Gastrocnemius medialis (tissue), 4 donors: ENCODE results near the gene KIRREL3. TPM values are rescaled to one million over a fixed set of nuclear protein-coding genes. Genes with fewer than 3 reads are reported as not detected.

Experiments used
- ATAC-seq, 2 donors: fragments of 150-250 bp; one replicate each; pipeline ENCODE4 v1.9.1; 2016
- DNase-seq, 2 donors: peaks; one replicate each; pipeline ENCODE4 v3.0.0-alpha.2; 2019
- H3K27ac ChIP-seq, 4 donors: fragments of 200-600 bp; sonication (generic); 1 replicate in 1 of 4; 2 replicates in 3 of 4; pipeline ENCODE4 v1.5.1; 2016 to 2018; ENCODE audit warnings: mild to moderate bottlenecking in 2 of 4, moderate library complexity in 1 of 4
- H3K27me3 ChIP-seq, 3 donors: fragments of 200-600 bp; sonication (generic) in 2 of 3; 1 replicate in 1 of 3; 2 replicates in 2 of 3; pipeline versions ENCODE4 v1.5.1 to v1.6.0; 2016 to 2019; ENCODE audit warnings: mild to moderate bottlenecking in 1 of 3, moderate library complexity in 1 of 3
- H3K36me3 ChIP-seq, 2 donors: fragments of 200-600 bp; sonication (generic) in 1 of 2; one replicate each; pipeline ENCODE4 v1.5.1; 2017 to 2018
- H3K4me1 ChIP-seq, 2 donors: fragments of 200-600 bp; sonication (generic) in 1 of 2; one replicate each; pipeline ENCODE4 v1.5.1; 2016 to 2017; ENCODE audit warnings: mild to moderate bottlenecking in 2 of 2
- H3K4me3 ChIP-seq, 4 donors: fragments of 200-600 bp; sonication (generic) in 3 of 4; 1 replicate in 1 of 4; 2 replicates in 3 of 4; pipeline ENCODE4 v1.5.1; 2016 to 2019; ENCODE audit warnings: mild to moderate bottlenecking in 2 of 4
- H3K9me3 ChIP-seq, 3 donors: fragments of 200-600 bp; sonication (generic) in 2 of 3; 1 replicate in 1 of 3; 2 replicates in 2 of 3; pipeline ENCODE4 v1.5.1; 2016 to 2019
- POLR2A ChIP-seq, 2 donors: fragments of 450-650 bp; IDR thresholded peaks; one replicate each; pipeline ENCODE4 v1.6.1; 2017; ENCODE audit warnings: antibody characterized with exemption in 2 of 2, mild to moderate bottlenecking in 2 of 2, moderate library complexity in 2 of 2
- in situ Hi-C, 4 donors: fragments of 200-750 bp; cut with MboI; loops; one replicate each; pipeline versions ENCODE4 v1.15.0 to v1.8.0; 2017; ENCODE audit warnings: low sequenced_read_pairs in 4 of 4
- intact Hi-C: fragments of 100-400 bp; cut with DNase I; formaldehyde crosslinking; loops from one replicate; pipeline ENCODE4 v1.15.1; 2023; ENCODE audit warnings: low total_unique reads
- total RNA-seq, 4 donors: library from RNA; depleted of rRNA; stranded (reverse); fragments of >200 nt; gene quantifications; one replicate each; pipeline versions ENCODE4 v1.1.0 to v1.2.3, GENCODE V29; 2016
- TF ChIP-seq, protein P1 (sequence below), 5 experiments: fragments of 450-650 bp in 3 of 5; fragments of 200-600 bp in 2 of 5; sonication (generic) in 2 of 5; IDR thresholded peaks in 4 of 5; conservative IDR thresholded peaks in 1 of 5; 1 replicate in 4 of 5; 2 replicates in 1 of 5; pipeline ENCODE4 v1.5.1; 2016 to 2019; ENCODE audit warnings: antibody characterized with exemption in 5 of 5, mild to moderate bottlenecking in 3 of 5, moderate library complexity in 3 of 5

KIRREL3 gene
- total RNA-seq, 4 donors from 2014 or later: 0.10 TPM; not detected in 3

DNA sequence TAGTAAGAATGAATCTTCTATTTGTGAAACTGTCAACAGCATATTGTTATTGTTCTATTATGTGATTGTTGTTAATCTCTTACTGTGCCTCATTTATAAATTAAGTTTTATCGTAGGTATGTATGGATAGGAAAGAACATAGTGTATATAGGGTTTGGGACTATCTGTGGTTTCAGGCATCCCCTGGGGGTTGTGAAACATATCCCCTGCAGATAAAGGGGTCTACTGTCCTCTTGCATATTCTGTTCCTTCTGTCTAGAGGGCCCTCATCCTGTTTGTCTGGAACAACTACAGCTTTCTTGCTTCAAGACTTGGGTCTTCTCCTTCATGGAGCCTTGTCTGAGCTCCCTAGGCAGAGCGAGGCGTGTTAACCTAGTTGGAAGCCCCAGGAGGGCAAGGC, 159.6 kb downstream of the KIRREL3 start:
- intact Hi-C loops (no loop called here), in situ Hi-C loops (no loop called here)
- Histone ChIP-seq H3K27ac (no peak overlapping the region), H3K9me3 (no peaks in the 10 kb centered on the region), H3K27me3 (no peaks in the 10 kb centered on the region), H3K4me1 (no peaks in the 10 kb centered on the region), H3K36me3 (no peaks in the 10 kb centered on the region), H3K4me3 (no peak overlapping the region)
- no peak for TF ChIP-seq POLR2A (IDR thresholded peaks at IDR 0.05)
- TF ChIP-seq, protein P1, sequence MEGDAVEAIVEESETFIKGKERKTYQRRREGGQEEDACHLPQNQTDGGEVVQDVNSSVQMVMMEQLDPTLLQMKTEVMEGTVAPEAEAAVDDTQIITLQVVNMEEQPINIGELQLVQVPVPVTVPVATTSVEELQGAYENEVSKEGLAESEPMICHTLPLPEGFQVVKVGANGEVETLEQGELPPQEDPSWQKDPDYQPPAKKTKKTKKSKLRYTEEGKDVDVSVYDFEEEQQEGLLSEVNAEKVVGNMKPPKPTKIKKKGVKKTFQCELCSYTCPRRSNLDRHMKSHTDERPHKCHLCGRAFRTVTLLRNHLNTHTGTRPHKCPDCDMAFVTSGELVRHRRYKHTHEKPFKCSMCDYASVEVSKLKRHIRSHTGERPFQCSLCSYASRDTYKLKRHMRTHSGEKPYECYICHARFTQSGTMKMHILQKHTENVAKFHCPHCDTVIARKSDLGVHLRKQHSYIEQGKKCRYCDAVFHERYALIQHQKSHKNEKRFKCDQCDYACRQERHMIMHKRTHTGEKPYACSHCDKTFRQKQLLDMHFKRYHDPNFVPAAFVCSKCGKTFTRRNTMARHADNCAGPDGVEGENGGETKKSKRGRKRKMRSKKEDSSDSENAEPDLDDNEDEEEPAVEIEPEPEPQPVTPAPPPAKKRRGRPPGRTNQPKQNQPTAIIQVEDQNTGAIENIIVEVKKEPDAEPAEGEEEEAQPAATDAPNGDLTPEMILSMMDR (IDR thresholded peaks at IDR 0.05 in 4 of 5, conservative IDR thresholded peaks at IDR 0.05 in 1 of 5): no peak
- ATAC-seq (no peak), DNase-seq (no peak)

DNA sequence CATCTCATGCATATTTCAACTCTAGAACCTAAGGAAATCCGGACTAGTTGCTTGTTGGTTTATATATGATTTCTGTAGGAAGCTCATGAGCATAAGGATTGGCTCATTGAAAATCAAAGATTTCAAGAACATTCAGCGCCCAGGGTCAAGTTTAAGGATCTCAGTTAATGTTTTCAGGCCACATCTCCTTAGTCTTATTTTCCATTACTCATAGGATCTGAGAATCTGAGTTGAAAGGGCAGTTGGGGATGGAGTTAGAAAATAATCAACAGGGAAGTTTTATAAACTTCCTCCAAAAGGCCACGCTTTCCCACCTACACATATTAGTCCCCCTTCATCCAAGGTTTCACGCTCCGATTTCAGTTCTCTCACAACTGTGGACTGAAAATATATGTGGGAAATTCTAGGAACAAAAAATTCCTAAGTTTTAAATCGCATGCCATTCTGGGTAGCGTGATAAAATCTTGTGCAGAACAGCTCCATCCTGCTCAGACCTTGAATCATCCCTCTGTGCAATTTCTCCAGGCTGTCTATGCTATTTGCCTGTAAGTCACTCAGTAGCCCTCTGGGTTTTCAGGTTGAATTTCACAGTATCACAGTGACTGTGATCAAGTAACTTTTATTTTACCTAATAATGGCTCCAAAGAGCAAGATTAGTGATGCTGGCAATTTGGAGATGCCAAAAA, 160.2 kb downstream of the KIRREL3 start:
- H3K36me3 ChIP-seq: no peaks in the 10 kb centered on the region
- no peak for TF ChIP-seq POLR2A (IDR thresholded peaks at IDR 0.05)
- TF ChIP-seq, protein P1 (IDR thresholded peaks at IDR 0.05 in 4 of 5, conservative IDR thresholded peaks at IDR 0.05 in 1 of 5): no peak
- in situ Hi-C loops (no loop called here), intact Hi-C loops (no loop called here)
- no peak overlapping the region for H3K4me3 ChIP-seq
- DNase-seq (no peak), ATAC-seq (no peak)
- H3K27me3 ChIP-seq: no peaks in the 10 kb centered on the region
- H3K4me1 ChIP-seq: no peaks in the 10 kb centered on the region
- H3K9me3 ChIP-seq: no peaks in the 10 kb centered on the region
- H3K27ac ChIP-seq: no peak overlapping the region

DNA sequence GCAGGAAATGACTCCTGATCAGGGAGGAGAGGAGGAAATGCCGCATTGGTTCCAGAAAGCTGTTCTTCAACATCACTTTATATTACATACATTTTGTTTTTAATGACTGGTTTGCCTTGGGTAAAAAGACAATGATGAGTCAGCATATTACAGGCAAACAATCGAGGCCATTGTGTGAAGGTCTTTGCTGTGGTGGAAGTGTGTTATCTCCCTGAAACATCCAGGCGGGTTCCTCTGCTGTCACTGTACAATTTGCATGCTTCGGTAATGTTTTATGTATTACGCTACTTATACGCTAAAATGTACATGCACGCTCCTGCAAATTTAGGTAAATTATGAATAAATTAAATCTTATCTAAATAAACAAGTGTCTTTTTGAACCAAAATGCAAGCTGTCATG, 161.1 kb downstream of the KIRREL3 start:
- ATAC-seq: no peak
- Histone ChIP-seq H3K27me3 (no peaks in the 10 kb centered on the region), H3K4me1 (no peaks in the 10 kb centered on the region)

DNA sequence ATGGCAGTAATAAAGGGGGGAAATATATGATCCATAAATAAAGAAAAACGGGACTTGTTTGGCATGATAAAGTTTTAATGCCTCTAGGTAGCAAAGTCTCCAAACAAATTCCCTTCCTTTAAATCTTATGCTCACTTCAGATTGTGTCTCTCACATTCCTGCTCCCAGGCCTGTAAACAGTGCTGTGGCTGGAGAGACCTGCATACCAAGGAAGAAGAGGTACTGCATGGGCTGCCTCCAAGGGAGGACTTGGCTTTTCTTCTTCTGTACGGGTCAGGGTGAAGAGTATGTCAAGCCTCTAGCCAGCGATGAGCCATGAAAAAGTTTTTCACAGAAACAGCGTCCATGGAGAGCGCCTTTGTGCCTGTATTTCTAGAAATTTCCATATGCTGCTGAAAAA, 161.8 kb downstream of the KIRREL3 start:
- intact Hi-C loops: no loop called here
- in situ Hi-C loops: no loop called here
- ATAC-seq (no peak), DNase-seq (no peak)
- Histone ChIP-seq H3K27me3 (no peaks in the 10 kb centered on the region), H3K9me3 (no peaks in the 10 kb centered on the region), H3K27ac (no peak overlapping the region), H3K36me3 (no peaks in the 10 kb centered on the region), H3K4me1 (no peaks in the 10 kb centered on the region), H3K4me3 (no peak overlapping the region)
- TF ChIP-seq, protein P1 (IDR thresholded peaks at IDR 0.05 in 4 of 5, conservative IDR thresholded peaks at IDR 0.05 in 1 of 5): no peak
- no peak for TF ChIP-seq POLR2A (IDR thresholded peaks at IDR 0.05)

More for the DNA sequence above, 161.1 kb downstream of the KIRREL3 start:
- no peak overlapping the region for H3K27ac ChIP-seq
- no peaks in the 10 kb centered on the region for H3K36me3 ChIP-seq
- no peak overlapping the region for H3K4me3 ChIP-seq
- no peaks in the 10 kb centered on the region for H3K9me3 ChIP-seq
- in situ Hi-C loops: no loop called here
- DNase-seq: no peak
- intact Hi-C loops: no loop called here
- TF ChIP-seq POLR2A (IDR thresholded peaks at IDR 0.05): no peak
- TF ChIP-seq, protein P1 (IDR thresholded peaks at IDR 0.05 in 4 of 5, conservative IDR thresholded peaks at IDR 0.05 in 1 of 5): no peak

DNA sequence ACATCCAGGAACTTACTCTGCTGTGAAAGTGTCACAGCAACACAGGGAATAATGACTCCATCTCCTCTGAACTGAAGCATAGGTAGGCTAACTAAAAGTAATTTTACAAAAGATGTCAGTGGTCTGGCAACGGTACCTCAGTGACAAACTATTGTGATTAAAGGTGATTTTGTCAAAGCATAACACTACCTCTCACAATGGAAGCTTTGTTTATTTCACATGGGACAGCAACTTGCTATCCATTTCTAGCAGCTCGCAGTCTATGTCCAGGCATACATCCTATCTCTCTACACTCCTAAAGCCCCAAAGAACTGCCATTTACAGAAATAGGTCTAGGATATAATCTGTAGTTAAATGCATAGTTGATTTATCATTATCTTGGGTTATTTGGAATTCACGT, 163.0 kb downstream of the KIRREL3 start:
- ATAC-seq: no peak
- no peaks in the 10 kb centered on the region for H3K27me3 ChIP-seq
- H3K9me3 ChIP-seq: no peaks in the 10 kb centered on the region
- no peak for DNase-seq
- H3K36me3 ChIP-seq: no peaks in the 10 kb centered on the region
- H3K4me1 ChIP-seq: no peaks in the 10 kb centered on the region
- no peak for TF ChIP-seq POLR2A (IDR thresholded peaks at IDR 0.05)
- TF ChIP-seq, protein P1 (IDR thresholded peaks at IDR 0.05 in 4 of 5, conservative IDR thresholded peaks at IDR 0.05 in 1 of 5): no peak
- intact Hi-C loops (no loop called here), in situ Hi-C loops (no loop called here)
- no peak overlapping the region for H3K4me3 ChIP-seq
- no peak overlapping the region for H3K27ac ChIP-seq
